T-helper 1 cell (primary cell): Measurements from ENCODE around the gene POTEB2.
"Not testable (repeated sequence)": the region's sequence is repeated elsewhere in the genome, so short reads cannot be mapped to it uniquely, and the experiment has no call there.

ENCODE experiments used
- DNase-seq, 5 donors: peaks; one replicate each; pipeline ENCODE4 v3.0.0-alpha.2; 2012 to 2020
- total RNA-seq, 4 donors: gene quantifications; one replicate each; lab custom pipeline; 2026; lab: John Stamatoyannopoulos, UW

POTEB2 gene
- total RNA-seq = 0 reads per million in 4 donors

GRCh38 chr15:20866214-20866613 lies at the start of gene POTEB2:
POTEB2 (minus strand) TSS chr15:20866314; CDS start chr15:20866281, 33 bp downstream.
- not testable (repeated sequence) for DNase-seq

GRCh38 chr15:20879916-20880315 lies 13.8 kb upstream of the POTEB2 start:
- DNase-seq = not testable (repeated sequence)

DNA sequence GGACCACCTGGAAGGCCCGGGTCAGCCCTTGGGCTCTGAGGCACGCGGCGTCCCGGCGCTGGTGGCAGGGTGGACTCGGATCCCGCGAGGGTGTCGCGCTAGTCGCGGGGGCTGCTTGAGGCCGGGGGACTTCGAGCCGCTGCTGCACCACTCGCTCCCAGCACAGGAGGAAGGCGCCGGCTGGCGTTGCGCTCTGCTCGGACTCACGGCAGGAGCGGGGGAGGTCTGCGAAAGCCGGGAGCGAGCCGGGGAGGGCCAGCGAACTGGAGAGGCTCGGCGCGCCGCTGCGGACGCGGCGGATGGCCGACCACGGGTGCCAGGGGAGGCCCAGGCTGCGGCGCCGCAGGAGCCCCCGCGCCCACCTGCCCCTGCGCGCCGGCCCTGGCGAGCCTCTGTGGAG lies 12.3 kb upstream of the POTEB2 start:
- not testable (repeated sequence) for DNase-seq

GRCh38 chr15:20877819-20878218 lies 11.7 kb upstream of the POTEB2 start:
- DNase-seq = not testable (repeated sequence)
